ENCODE results near the gene M1AP. TPM values are rescaled to one million over a fixed set of nuclear protein-coding genes. Genes with fewer than 3 reads are reported as not detected.

Gene M1AP
- total RNA-seq, 1 experiment from 2014 or later, result 0.11 TPM

- no peak overlapping the region for H3K27ac ChIP-seq (ENCODE audit: low read length)
Measured at GRCh38 chr2:74625658-74626425, 22.3 kb downstream of the M1AP start.

GRCh38 chr2:74620671-74621070, 27.5 kb downstream of the M1AP start:
- Histone ChIP-seq H3K4me3 (ENCODE audit: low read length) (no peak overlapping the region), H3K27me3 (ENCODE audit: low read length) (no peaks in the 10 kb centered on the region), H3K79me2 (ENCODE audit: low read length) (no peaks in the 10 kb centered on the region), H3K27ac (ENCODE audit: low read length) (no peak overlapping the region), H3K9me2 (replicated peaks; ENCODE audit: insufficient read depth, low read length) (no peaks in the 10 kb centered on the region), H3K9me3 (ENCODE audit: low read length) (no peaks in the 10 kb centered on the region), H3K4me1 (ENCODE audit: low read length) (peaks cover 15% of the 10 kb centered on the region), H3K4me2 (ENCODE audit: low read depth, low read length, poor library complexity, severe bottlenecking) (no peak overlapping the region), H4K20me1 (ENCODE audit: insufficient read depth, low read depth, low read length) (no peaks in the 10 kb centered on the region), H2AFZ (ENCODE audit: low read length) (no peak overlapping the region), H3K9ac (ENCODE audit: low read length) (no peak overlapping the region), H3K36me3 (ENCODE audit: insufficient read depth, low read length) (no peaks in the 10 kb centered on the region)
- no peak for DNase-seq

More at GRCh38 chr2:74625658-74626425, 22.3 kb downstream of the M1AP start:
- H4K20me1 ChIP-seq (ENCODE audit: insufficient read depth, low read depth, low read length), result no peaks in the 10 kb centered on the region
- H3K9ac ChIP-seq (ENCODE audit: low read length), result no peak overlapping the region
- DNase-seq, result no peak
- H3K9me2 ChIP-seq (replicated peaks; ENCODE audit: insufficient read depth, low read length), result no peaks in the 10 kb centered on the region
- no peaks in the 10 kb centered on the region for H3K79me2 ChIP-seq (ENCODE audit: low read length)
- H2AFZ ChIP-seq (ENCODE audit: low read length), result no peak overlapping the region
- H3K9me3 ChIP-seq (ENCODE audit: low read length), result no peaks in the 10 kb centered on the region
- no peaks in the 10 kb centered on the region for H3K4me1 ChIP-seq (ENCODE audit: low read length)
- H3K4me2 ChIP-seq (ENCODE audit: low read depth, low read length, poor library complexity, severe bottlenecking), result no peak overlapping the region
- no peak overlapping the region for H3K4me3 ChIP-seq (ENCODE audit: low read length)
- H3K27me3 ChIP-seq (ENCODE audit: low read length), result no peaks in the 10 kb centered on the region
- no peaks in the 10 kb centered on the region for H3K36me3 ChIP-seq (ENCODE audit: insufficient read depth, low read length)

- Histone ChIP-seq H3K9ac (ENCODE audit: low read length) (no peak overlapping the region), H3K27ac (ENCODE audit: low read length) (no peak overlapping the region), H3K4me3 (ENCODE audit: low read length) (no peak overlapping the region), H3K9me3 (ENCODE audit: low read length) (no peaks in the 10 kb centered on the region), H3K36me3 (ENCODE audit: insufficient read depth, low read length) (no peaks in the 10 kb centered on the region), H2AFZ (ENCODE audit: low read length) (no peak overlapping the region), H3K4me2 (ENCODE audit: low read depth, low read length, poor library complexity, severe bottlenecking) (no peak overlapping the region), H4K20me1 (ENCODE audit: insufficient read depth, low read depth, low read length) (no peaks in the 10 kb centered on the region), H3K27me3 (ENCODE audit: low read length) (no peaks in the 10 kb centered on the region), H3K79me2 (ENCODE audit: low read length) (no peaks in the 10 kb centered on the region), H3K4me1 (ENCODE audit: low read length) (peaks cover 15% of the 10 kb centered on the region), H3K9me2 (replicated peaks; ENCODE audit: insufficient read depth, low read length) (no peaks in the 10 kb centered on the region)
- DNase-seq, result no peak
Measured at GRCh38 chr2:74619651-74620297, 28.4 kb downstream of the M1AP start.

GRCh38 chr2:74618410-74619083, 29.6 kb downstream of the M1AP start:
- Histone ChIP-seq H3K9ac (ENCODE audit: low read length) (no peak overlapping the region), H3K36me3 (ENCODE audit: insufficient read depth, low read length) (no peaks in the 10 kb centered on the region), H3K4me1 (ENCODE audit: low read length) (peaks cover 15% of the 10 kb centered on the region), H2AFZ (ENCODE audit: low read length) (no peak overlapping the region), H3K9me3 (ENCODE audit: low read length) (no peaks in the 10 kb centered on the region), H3K27me3 (ENCODE audit: low read length) (no peaks in the 10 kb centered on the region), H3K79me2 (ENCODE audit: low read length) (no peaks in the 10 kb centered on the region), H3K4me2 (ENCODE audit: low read depth, low read length, poor library complexity, severe bottlenecking) (no peak overlapping the region), H4K20me1 (ENCODE audit: insufficient read depth, low read depth, low read length) (no peaks in the 10 kb centered on the region), H3K27ac (ENCODE audit: low read length) (no peak overlapping the region), H3K9me2 (replicated peaks; ENCODE audit: insufficient read depth, low read length) (no peaks in the 10 kb centered on the region), H3K4me3 (ENCODE audit: low read length) (no peak overlapping the region)
- DNase-seq, result no peak

- DNase-seq, result no peak
- no peak overlapping the region for H3K9ac ChIP-seq (ENCODE audit: low read length)
- H3K27ac ChIP-seq (ENCODE audit: low read length), result no peak overlapping the region
- H4K20me1 ChIP-seq (ENCODE audit: insufficient read depth, low read depth, low read length), result no peaks in the 10 kb centered on the region
- H2AFZ ChIP-seq (ENCODE audit: low read length), result no peak overlapping the region
- no peaks in the 10 kb centered on the region for H3K36me3 ChIP-seq (ENCODE audit: insufficient read depth, low read length)
- no peak overlapping the region for H3K4me3 ChIP-seq (ENCODE audit: low read length)
- no peaks in the 10 kb centered on the region for H3K9me2 ChIP-seq (replicated peaks; ENCODE audit: insufficient read depth, low read length)
- H3K4me1 ChIP-seq (ENCODE audit: low read length), result peaks cover 15% of the 10 kb centered on the region
- no peaks in the 10 kb centered on the region for H3K9me3 ChIP-seq (ENCODE audit: low read length)
- H3K27me3 ChIP-seq (ENCODE audit: low read length), result no peaks in the 10 kb centered on the region
- no peaks in the 10 kb centered on the region for H3K79me2 ChIP-seq (ENCODE audit: low read length)
- no peak overlapping the region for H3K4me2 ChIP-seq (ENCODE audit: low read depth, low read length, poor library complexity, severe bottlenecking)
Measured at GRCh38 chr2:74617122-74617521, 31.0 kb downstream of the M1AP start.

- H3K27ac ChIP-seq (ENCODE audit: low read length), result no peak overlapping the region
- no peak for DNase-seq
- no peaks in the 10 kb centered on the region for H3K79me2 ChIP-seq (ENCODE audit: low read length)
- no peaks in the 10 kb centered on the region for H3K9me3 ChIP-seq (ENCODE audit: low read length)
- no peaks in the 10 kb centered on the region for H3K36me3 ChIP-seq (ENCODE audit: insufficient read depth, low read length)
- no peak overlapping the region for H2AFZ ChIP-seq (ENCODE audit: low read length)
- no peaks in the 10 kb centered on the region for H4K20me1 ChIP-seq (ENCODE audit: insufficient read depth, low read depth, low read length)
- H3K4me3 ChIP-seq (ENCODE audit: low read length), result no peak overlapping the region
- no peaks in the 10 kb centered on the region for H3K4me1 ChIP-seq (ENCODE audit: low read length)
- no peaks in the 10 kb centered on the region for H3K9me2 ChIP-seq (replicated peaks; ENCODE audit: insufficient read depth, low read length)
- no peaks in the 10 kb centered on the region for H3K27me3 ChIP-seq (ENCODE audit: low read length)
- H3K4me2 ChIP-seq (ENCODE audit: low read depth, low read length, poor library complexity, severe bottlenecking), result no peak overlapping the region
- H3K9ac ChIP-seq (ENCODE audit: low read length), result no peak overlapping the region
Measured at GRCh38 chr2:74606927-74607326, 41.2 kb downstream of the M1AP start.

- H3K4me3 ChIP-seq (ENCODE audit: low read length), result no peak overlapping the region
- no peak overlapping the region for H3K27ac ChIP-seq (ENCODE audit: low read length)
- H3K9me3 ChIP-seq (ENCODE audit: low read length), result no peaks in the 10 kb centered on the region
- H3K36me3 ChIP-seq (ENCODE audit: insufficient read depth, low read length), result no peaks in the 10 kb centered on the region
- no peak overlapping the region for H3K4me2 ChIP-seq (ENCODE audit: low read depth, low read length, poor library complexity, severe bottlenecking)
- no peaks in the 10 kb centered on the region for H3K79me2 ChIP-seq (ENCODE audit: low read length)
- DNase-seq, result no peak
- H3K9me2 ChIP-seq (replicated peaks; ENCODE audit: insufficient read depth, low read length), result no peaks in the 10 kb centered on the region
- peaks cover 9% of the 10 kb centered on the region for H3K4me1 ChIP-seq (ENCODE audit: low read length)
- H2AFZ ChIP-seq (ENCODE audit: low read length), result no peak overlapping the region
- peaks cover 4% of the 10 kb centered on the region; the same call in 1 of the 2 replicates for H3K27me3 ChIP-seq (ENCODE audit: low read length)
- no peaks in the 10 kb centered on the region for H4K20me1 ChIP-seq (ENCODE audit: insufficient read depth, low read depth, low read length)
- H3K9ac ChIP-seq (ENCODE audit: low read length), result no peak overlapping the region
Measured at GRCh38 chr2:74603282-74604000, 44.7 kb downstream of the M1AP start.
